GM21786 (cell line): ENCODE measurements around the gene DSTN.

Source experiments
- ATAC-seq: cut with Tn5 transposase; IDR thresholded peaks from one replicate; pipeline ENCODE4 v1.9.1; 2021; ENCODE audit not compliant: unreplicated experiment

The DSTN gene

GRCh38 chr20:17635332-17636244 lies 65.7 kb downstream of the DSTN start:
- ATAC-seq, result no peak

GRCh38 chr20:17636523-17637412 lies 66.9 kb downstream of the DSTN start:
- ATAC-seq, result no peak

- no peak for ATAC-seq
These were observed 67.5 kb downstream of the DSTN start for GRCh38 chr20:17637413-17637780.

- ATAC-seq, result no peak
These were observed 68.2 kb downstream of the DSTN start for GRCh38 chr20:17637985-17638640.

GRCh38 chr20:17638835-17639407 lies 69.0 kb downstream of the DSTN start:
- ATAC-seq, result no peak

- no peak for ATAC-seq
These were observed 70.4 kb downstream of the DSTN start for GRCh38 chr20:17640146-17640874.

- no peak for ATAC-seq
These were observed 71.1 kb downstream of the DSTN start for GRCh38 chr20:17640875-17641378.

GRCh38 chr20:17641520-17641964 lies 71.7 kb downstream of the DSTN start:
- ATAC-seq, result no peak

GRCh38 chr20:17641993-17642392 lies 72.1 kb downstream of the DSTN start:
- no peak for ATAC-seq

- ATAC-seq, result no peak
These were observed 72.8 kb downstream of the DSTN start for GRCh38 chr20:17642404-17643269.

GRCh38 chr20:17643531-17644188 lies 73.8 kb downstream of the DSTN start:
- ATAC-seq, result no peak

- no peak for ATAC-seq
These were observed 74.6 kb downstream of the DSTN start for GRCh38 chr20:17644451-17644850.

GRCh38 chr20:17645010-17645409 lies 75.1 kb downstream of the DSTN start:
- ATAC-seq, result no peak

GRCh38 chr20:17645546-17646208 lies 75.8 kb downstream of the DSTN start:
- no peak for ATAC-seq

GRCh38 chr20:17646209-17646960 lies 76.5 kb downstream of the DSTN start:
- ATAC-seq, result no peak

- no peak for ATAC-seq
These were observed 77.1 kb downstream of the DSTN start for GRCh38 chr20:17646961-17647301.
